GDM1 (cell line): ENCODE results near the gene OLIG3.

Experiments
- DNase-seq: peaks from one replicate; lab custom pipeline; 2025; lab: John Stamatoyannopoulos, UW

Gene OLIG3

DNA sequence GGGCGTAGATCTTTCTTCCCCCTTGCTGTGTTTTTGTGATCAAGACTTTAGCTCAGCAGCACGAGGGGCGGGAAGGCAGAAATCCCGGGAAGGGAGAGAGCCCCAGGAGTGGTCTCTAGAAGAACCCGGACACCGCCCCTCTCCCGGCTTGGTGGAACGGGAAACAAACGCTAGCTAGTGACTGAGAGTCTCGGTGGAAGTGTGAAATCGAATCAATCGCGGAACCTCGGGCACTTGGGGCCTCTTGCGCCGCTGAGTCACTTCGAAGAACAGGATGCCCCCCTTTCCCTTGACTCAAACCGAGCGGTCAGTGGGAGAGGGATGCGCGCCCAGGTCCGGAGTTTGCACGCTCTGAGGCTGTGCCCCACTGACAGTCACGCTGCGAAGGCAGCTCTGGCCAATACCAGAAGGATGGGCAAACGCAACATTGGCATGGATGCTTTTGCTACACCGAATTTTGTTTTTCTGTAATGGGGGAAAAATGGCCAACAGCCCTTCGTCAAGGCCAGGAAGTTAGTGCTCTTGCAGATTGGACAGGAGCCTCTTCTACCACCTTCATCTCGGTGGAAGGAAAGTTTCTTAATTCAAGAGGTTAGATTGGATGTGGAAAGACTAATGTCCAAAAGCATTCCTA, 1.6 kb upstream of the OLIG3 start:
- DNase-seq = no peak

DNA sequence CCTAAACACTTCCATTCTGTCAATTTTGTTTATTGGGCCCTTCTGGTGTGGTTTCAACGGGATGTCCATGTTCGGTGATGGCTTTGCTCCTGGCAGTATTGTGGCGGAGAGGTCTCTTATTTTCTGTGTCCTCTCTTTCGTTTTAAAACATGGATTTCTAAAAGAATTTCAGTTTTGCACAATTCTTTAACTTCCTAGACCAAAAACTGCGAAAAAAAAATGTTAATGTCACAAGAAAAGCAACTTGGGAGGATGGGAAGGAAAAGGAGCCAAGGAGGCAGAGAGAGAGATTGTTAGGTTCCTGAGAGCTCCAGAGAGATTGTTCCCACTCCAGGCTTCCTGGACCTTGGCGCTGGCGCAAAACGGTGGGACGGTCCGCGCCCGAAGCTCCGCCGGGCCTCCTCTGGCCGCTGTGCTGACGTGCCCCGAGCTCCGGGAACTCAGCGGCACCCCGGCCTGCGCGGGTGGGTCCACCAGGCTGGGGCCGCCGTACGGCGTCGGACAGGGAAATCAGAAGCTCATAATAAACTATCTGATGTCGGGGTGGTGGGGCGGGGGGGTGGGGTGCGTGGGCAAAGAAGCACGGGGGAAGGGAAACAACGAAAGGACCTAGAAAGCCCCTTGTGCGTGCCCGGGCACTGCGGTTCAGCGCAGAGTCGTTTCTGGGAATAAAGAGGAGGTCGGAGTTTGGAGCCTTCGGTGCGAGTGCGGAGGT, 951 bp upstream of the OLIG3 start:
- no peak for DNase-seq

DNA sequence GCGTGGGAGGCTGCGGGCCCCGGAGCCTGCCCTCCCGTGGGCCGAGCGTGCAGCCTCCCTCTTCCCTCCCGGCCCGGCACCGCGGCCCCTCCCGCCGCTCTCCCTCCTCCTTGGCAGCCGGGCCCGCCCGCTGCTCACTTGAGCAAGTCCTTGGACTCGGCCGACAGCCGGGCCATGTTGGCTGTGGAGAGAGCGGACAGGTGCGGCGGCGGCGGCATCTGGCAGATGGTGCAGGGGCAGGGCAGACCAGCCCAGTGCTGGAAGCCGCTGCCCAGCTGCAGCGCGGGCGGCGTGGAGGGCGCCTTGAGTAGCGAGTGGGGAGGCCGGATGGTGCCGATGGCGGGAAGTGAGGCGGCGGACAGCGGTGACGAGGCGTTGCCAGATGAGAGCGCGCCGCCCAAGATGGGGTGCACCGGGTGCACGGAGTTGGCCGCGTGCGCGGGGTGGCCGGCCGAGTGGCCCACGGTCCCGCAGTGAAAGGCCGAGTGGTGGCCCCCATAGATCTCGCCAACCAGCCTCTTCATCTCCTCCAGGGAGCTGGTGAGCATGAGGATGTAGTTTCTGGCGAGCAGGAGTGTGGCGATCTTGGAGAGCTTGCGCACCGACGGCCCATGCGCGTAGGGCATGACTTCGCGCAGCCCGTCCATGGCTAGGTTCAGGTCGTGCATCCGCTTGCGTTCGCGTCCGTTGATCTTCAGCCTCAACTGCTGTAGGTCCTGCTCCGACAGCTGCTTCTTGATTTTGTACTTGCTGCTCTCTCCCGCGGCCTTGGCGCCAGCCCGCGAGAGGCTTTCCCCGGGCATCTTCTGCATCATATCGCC, 766 bp downstream of the OLIG3 start:
- DNase-seq = no peak

DNA sequence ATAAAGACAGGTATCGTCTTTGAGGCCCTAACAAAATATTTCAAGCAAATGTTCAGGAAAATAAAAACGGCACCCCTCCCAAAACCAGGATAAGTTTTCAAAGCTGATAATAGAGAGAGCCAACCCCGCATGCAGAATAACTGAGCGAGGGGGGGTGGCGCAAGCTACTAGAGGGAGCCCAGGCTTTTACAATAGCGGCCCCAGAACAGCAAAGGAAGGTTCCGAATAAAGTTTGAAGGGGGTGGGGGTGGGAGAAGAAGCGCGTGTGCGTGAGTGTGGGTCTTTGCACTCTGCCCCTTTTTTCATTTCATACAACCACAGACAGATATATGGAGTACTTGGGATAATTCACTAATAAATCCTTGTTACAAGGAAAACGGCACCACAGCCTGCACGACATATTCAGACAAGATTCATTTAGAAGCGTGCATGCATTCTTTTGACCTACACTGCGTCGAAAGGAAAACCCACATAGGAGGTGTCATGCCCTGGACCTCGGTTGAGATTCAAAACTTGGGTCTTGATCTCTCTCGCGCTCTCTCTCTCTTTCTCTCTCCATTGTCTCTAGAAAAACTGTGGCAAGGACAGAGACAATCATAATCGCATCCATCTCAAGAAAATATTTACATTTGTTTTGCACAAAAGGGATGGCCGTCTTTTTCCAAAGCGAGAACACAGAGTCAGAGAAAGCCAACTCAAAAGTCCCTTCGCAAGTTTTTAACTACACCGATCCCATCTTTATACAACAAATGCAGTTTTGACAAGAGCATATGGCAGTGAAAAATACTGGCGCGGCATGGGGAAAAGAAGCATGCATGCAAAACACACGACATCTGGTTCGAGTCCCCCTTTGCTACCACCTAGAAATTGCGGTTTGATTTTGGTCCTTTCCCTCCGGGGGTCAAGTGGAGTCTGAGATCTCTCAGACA, 1.6 kb downstream of the OLIG3 start:
- DNase-seq = no peak

DNA sequence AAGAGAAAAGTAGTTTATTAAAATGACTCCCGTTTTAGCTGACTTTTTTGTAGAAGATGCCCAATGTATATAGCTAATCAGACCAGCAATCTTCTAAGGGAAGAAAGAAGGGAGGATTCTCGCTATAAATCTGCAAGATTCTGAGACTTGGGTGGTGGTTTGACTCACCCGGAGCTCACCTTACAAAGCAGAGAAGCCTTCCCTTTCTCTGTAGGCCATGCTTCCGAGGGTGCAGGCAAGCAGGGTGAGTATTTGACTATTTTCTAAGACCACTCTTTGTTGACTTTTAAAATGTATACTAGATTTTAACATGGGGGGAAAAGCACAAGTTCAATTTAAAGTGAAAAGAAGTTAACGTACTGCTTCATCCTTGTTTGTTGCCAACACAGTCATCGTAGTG, 2.7 kb downstream of the OLIG3 start:
- no peak for DNase-seq

DNA sequence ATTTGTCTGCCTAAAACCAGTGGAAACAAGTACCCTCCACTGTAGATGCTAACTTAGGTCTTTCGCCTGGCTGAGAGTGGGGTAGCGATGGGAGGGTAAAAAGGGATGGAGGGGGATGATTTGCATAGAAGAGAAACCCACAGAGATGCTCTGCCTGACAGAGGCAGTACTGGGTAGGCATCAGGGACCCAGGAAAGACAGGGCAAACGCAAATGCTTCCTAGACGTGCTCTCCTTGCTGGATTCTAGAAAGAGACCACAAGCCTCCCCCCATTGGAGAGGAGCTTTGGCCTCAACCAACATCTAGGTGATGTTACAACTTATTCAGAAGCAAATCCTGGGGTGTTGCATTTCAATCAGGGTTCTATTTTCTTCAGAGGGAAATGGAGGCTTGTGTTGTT, 3.2 kb downstream of the OLIG3 start:
- DNase-seq = no peak

DNA sequence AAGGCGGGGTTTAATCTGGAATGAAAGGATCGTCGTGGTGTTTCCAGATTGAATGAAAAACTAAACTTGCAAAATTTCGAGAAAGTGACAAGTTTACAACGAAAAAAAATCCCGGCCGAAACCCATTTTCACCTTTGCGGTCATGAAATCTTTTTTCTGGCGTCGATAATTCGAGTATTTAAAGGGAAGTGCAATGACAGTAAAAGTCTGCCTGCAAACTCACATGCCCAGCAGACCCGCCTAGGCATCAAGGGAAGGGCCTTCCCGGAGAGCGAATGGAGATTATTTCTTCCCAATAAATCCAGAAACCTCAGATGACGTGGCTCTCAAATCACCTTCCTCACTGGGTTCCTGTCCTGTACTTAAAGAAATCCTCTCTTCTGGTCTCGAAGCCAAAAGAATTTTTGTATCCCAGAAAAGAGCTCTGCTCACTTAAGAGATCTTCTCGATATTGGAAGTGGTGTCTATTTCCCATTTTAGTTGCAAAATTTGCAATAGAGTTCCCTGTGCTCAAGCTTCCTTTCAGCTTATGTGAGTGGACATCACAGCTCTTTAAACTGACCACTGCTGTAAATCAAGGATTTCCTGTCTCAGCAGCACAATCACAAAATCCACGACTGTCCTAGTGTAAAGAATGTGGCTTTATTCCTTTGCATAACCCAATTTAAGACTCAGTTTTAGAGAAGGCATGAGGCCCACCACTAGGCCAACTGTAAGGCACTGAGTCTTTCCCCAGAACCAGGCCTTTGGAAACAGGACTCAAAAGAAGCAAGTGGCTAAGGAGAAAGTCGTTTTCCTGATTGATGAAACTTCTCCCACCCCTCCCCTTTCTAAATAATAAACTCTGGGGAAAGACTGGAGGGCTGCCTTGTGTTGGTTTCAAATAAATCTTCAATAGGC, 3.9 kb downstream of the OLIG3 start:
- no peak for DNase-seq

DNA sequence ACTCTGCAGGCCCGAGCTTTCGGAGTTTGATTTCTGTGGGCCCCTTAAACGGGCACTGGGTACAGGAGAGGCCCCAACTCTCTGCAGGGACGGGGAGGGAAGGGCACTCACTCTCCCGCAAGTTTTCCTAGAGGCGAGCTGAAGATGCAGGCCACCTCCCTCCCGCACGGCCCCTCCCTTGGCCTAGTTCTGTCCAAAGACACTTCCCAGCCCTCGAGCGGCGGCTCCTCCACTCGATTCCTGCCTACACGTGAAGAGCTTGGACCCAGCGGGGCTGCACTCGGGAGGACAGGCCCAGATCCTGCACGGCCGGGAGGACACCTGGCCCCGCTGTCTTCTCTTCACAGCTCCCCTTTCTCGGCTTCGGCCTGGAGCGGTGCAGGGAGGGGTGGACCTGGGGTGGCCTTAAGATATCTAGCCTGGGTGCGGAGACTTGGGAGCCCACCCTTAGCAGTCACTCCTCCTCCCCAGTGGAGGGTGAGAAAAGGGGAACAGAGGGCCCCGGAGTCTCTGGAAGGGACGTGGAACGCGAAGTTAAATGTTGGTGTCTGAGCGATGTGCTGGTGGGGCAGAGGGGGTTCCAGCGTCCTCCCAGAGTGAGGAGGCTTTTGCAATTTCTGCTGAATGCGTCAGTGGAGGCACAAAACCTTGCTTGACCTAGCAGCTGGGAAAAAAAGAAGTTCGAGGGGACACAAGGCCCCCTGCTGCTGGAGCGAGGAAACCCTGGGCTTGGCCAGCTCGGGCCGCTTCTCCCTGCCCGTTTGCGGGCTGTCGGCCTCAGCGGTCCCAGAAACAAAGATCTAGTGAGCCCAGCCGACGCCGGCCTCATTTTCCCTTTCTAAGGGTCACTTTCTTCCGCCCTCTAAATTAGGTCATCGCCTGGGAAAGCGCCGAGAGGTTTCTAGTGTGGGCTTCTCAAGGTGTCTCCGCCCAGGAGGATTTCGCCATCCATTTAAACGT, 4.9 kb downstream of the OLIG3 start:
- no peak for DNase-seq

DNA sequence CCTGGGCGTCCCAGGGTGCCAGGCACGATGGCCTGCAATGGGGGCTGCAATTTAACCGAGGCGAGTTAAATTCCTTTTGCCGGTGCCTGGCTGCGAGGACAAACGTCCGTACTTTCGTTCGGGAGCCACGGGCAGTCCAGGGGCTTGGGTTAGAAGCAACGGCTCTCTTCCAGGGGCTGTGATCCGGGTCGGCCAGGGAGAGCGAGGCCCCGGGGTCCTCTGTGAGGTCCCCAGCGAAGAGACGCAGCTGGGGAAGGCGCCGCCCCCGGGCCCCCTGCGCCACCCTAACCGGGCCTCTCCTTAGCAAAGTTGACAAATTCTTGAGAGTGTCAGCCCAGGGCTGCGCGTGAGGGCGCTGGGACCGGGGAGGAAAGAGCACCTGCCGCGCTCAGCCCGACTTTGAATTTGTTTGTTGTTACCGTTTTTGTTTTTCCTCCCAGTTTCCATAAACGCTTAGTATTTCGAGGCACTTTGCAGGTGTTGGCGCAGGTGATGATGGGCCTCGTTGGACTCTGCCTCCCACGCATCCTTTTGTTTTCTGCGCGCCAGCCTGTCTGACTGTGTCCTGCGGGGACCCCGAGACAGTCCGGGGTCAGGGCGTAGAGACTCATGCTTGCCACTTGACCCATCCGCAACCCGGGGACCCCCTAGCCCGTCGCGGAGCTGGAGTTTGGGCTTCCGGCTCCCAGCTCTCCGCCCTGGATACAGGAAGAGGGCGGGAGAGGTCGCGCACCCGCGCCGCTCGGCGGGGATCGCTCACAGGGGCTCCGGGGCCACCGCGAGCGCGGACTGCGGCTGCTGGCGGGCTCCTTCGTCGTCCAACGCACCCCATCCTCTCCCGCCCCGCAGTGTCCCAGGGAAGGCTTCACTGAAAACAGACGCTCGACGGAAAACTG, 5.8 kb downstream of the OLIG3 start:
- DNase-seq = no peak

DNA sequence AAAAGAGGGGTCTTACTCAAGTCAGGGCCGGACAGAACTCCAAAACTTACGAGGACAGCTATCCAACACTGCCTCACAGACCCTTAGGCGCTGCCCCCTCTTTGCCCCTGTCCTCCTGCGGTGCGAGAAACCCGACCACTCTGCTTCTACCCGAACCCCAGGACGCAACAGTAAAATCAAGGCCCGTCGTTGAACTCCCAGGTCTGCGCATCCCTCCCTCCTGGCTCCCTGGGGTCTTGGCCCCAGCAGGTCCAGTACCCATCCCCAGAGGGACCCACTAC, 6.4 kb downstream of the OLIG3 start:
- no peak for DNase-seq

DNA sequence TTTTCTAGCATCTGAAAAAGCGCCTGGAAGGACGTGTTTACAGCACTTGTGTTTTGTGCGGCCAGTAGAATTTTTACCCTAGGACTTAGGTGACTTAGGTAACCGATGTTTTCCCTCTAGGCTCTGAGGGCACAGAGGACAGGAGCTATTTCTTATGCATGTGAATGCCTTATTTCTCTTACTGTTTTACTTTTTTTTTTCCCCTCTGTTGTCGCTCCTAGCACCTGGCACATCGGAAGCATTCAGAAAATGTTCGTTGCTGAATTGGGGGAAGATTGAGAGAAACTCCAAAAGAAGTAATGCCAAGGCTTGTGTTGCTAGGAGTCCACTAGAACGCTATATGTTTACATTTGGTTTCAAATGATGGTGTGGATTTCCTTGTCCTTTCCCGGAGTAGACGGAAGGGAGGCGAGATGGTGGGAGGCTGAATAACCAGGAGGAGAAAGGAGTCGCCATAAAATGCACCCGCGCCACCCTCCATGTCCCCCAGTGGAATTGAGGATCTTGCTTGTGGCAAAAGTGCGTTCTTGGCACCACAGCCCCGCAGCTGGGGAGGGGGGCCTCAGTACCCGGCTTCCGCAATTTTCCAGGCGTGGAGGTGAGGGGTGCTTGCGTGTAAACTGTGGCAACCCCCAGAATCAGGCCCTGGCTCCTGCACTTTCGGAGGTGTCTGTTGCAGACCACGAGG, 6.9 kb downstream of the OLIG3 start:
- DNase-seq = no peak

DNA sequence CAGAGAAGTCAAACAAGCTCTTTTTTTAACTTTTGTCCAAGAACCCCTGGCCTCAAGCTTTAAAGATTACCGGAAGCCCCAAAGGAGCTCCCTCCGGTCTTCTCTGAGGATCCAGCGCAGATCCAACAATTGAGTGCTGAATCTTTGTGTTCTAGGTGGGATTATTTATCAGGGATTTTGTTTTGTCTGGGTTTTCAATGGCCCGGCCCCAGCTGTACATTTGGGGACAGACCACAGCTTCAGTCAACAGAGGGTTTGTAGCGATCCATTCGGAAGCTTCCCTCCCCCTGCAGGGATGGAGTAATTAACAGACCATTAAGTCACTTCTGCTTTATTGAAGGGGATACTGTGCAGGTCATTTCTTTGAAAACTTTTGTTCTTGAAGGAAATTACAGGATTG, 7.8 kb downstream of the OLIG3 start:
- no peak for DNase-seq

DNA sequence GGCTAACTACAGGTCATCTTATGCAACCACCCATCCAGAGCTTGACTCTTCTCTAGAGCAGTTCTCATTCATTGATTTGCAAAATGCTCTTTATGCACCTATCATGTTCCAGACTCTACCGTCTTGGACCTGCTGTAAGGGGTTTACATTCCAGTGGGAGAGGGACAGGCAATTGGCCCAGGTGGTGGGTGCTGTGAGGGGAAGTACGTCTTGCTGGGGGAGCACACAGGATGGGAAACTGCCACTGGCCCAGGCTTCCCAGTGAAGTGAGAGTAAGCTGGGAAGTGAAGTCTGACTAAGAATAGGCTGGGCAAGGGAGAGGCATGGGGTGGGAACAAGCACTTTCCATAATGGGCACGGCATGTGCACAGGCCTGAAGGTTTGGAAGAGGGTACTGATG, 13.8 kb downstream of the OLIG3 start:
- DNase-seq = no peak

DNA sequence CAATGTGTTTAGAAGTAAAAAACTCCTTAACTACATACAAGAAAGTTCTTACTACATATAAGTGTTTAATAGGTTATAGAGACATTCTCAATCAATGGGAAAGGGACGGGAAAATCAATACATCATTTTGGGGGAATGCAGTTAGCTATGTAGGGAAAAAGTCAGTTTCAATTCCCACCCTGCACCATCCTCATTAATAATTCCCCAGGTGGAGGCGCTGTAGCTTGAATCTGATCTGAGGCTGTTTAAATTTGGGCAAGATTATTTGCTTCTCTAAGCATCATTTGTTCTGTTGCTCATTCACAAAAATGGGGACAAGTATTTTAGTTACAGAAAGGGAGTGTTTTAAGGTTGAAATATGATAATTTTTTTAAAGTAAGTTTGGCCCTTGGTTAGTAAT, 19.1 kb downstream of the OLIG3 start:
- no peak for DNase-seq

DNA sequence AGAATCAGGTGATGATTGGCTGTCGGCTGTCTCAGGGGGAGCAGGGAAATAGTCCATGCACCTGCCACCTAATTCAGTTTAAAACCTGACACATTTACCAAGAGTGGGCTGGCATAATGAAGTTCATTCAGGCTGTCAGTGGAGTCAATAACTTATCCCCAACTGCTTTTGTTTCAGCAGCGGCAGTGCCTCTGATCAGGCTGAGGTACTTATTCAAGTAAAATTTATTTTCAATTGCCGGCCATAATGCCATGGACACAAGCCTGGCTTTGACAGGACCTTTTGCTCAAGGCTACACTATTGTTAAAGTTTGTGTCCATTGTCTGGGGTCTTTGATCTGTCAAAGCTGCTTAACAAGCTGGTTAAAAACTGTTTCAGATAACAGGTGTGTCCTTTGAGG, 20.6 kb downstream of the OLIG3 start:
- DNase-seq = no peak

DNA sequence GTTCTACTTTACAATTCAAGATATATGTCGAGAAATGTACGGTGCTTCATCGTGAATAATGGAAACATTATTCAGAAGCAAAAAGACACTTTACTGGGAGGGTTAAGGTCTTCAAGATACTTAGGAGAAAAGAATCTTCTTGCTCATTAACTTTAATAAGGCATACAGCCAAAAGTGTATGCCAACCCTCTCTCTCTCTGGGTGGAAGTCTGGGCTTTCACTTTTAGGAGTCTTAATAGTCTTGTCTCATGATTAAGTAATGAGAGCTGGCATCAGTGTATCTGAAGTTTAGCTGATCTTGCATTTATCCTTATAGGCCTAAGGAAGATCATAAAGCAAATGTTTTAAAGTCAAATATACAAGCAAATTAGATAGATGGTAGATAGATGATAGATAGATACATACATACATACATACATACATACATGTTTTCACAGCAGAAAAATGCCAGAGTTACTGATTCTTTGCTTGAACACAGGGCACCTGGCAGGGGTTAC, 21.5 kb downstream of the OLIG3 start:
- DNase-seq = no peak

DNA sequence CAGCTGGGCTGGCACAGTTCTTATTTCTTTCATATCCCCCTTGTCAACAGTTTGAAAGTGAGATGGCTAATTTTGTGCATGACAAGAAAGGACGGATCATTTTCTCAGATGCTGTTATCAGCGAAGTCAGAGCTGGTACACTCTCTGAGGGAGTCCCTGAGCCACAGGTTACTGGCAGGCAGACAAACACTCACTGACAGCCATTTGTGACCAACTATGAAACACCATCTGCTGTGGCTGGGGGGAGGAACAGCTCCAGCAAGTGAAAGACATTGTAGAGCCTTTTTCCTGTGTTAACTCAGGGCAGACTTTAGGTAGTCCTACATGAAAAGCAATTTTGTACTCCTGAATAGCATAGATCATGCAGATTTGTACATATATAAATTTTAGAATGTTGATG, 22.2 kb downstream of the OLIG3 start:
- DNase-seq = no peak

DNA sequence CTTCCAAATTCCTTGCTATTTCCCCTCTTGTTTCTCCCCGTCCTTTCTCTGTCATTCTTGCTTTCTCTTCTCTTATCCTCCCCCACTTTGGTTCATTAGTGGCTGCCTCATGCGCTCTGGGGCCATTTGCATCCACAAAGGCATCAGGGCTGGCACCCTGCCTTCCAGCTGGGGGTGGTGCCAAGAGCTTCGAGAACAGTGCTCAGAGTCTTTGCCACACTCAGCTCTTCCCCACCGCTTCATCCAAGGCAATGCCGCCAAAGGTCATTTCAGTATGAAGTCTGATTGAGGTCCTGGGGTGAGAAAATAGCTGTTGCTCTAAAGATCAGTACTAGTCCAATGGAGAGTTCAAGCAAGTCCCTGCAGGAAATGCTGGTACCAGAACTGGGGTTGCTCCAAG, 22.7 kb downstream of the OLIG3 start:
- DNase-seq = no peak
